Loucy (cell line): Measurements from ENCODE around the gene PBOV1.

Source experiments
- H2AFZ ChIP-seq: fragments of 200-600 bp; sonication (generic); 2 replicates; pipeline ENCODE4 v1.6.0; 2016; ENCODE audit warnings: antibody characterized with exemption, mild to moderate bottlenecking, low read length, moderate library complexity
- H3F3A ChIP-seq: fragments of 200-600 bp; 2 replicates; pipeline ENCODE4 v1.6.0; 2016; ENCODE audit warnings: antibody characterized with exemption, low read depth, mild to moderate bottlenecking
- H3K27me3 ChIP-seq: fragments of 200-600 bp; sonication (generic); 2 replicates; pipeline ENCODE4 v1.6.1; 2014; ENCODE audit warnings: low read length, mild to moderate bottlenecking; ENCODE audit not compliant: insufficient read depth, poor library complexity, severe bottlenecking
- H3K36me3 ChIP-seq: fragments of 200-600 bp; sonication (generic); 2 replicates; pipeline ENCODE4 v1.6.1; 2016; ENCODE audit warnings: low read length; ENCODE audit not compliant: insufficient read depth
- H3K4me1 ChIP-seq: fragments of 200-600 bp; sonication (generic); 2 replicates; pipeline ENCODE4 v1.5.1; 2014; ENCODE audit warnings: low read length, mild to moderate bottlenecking; ENCODE audit not compliant: insufficient read depth, poor library complexity, severe bottlenecking
- H3K4me2 ChIP-seq: fragments of 200-600 bp; sonication (generic); 2 replicates; pipeline ENCODE4 v1.6.0; 2014; ENCODE audit warnings: antibody characterized with exemption, low read length, low read depth, mild to moderate bottlenecking; ENCODE audit not compliant: poor library complexity, severe bottlenecking
- H3K4me3 ChIP-seq: fragments of 200-600 bp; sonication (generic); 2 replicates; pipeline ENCODE4 v1.5.1; 2014; ENCODE audit warnings: low read length, mild to moderate bottlenecking, mixed read lengths; ENCODE audit not compliant: poor library complexity, severe bottlenecking
- H3K79me2 ChIP-seq: fragments of 200-600 bp; sonication (generic); 2 replicates; pipeline ENCODE4 v1.6.1; 2014; ENCODE audit warnings: low read length; ENCODE audit not compliant: insufficient read depth
- H3K9ac ChIP-seq: fragments of 200-600 bp; sonication (generic); 2 replicates; pipeline ENCODE4 v1.6.0; 2014; ENCODE audit warnings: mild to moderate bottlenecking, low read depth, low read length, moderate library complexity; ENCODE audit not compliant: poor library complexity, severe bottlenecking
- H3K9me2 ChIP-seq: fragments of 200-600 bp; sonication (generic); replicated peaks from 2 replicates; pipeline ENCODE4 v1.6.1; 2016; ENCODE audit warnings: low read depth, low read length, mixed read lengths
- H3K9me3 ChIP-seq: fragments of 200-600 bp; sonication (generic); 2 replicates; pipeline ENCODE4 v1.6.1; 2014; ENCODE audit warnings: mild to moderate bottlenecking, antibody characterized with exemption, low read length, low read depth; ENCODE audit not compliant: insufficient read depth
- H4K20me1 ChIP-seq: fragments of 200-600 bp; sonication (generic); 2 replicates; pipeline ENCODE4 v1.6.0; 2014; ENCODE audit warnings: antibody characterized with exemption, low read length, mild to moderate bottlenecking; ENCODE audit not compliant: insufficient read depth, poor library complexity, severe bottlenecking
- EZH2phosphoT487 ChIP-seq: fragments of 200-600 bp; IDR thresholded peaks from 2 replicates; pipeline ENCODE4 v1.6.1; 2018; ENCODE audit warnings: antibody characterized with exemption, mild to moderate bottlenecking, moderate library complexity, borderline replicate concordance
- TF ChIP-seq, protein P1 (sequence below): fragments of 200-600 bp; sonication (generic); conservative IDR thresholded peaks from 2 replicates; pipeline ENCODE4 v1.5.1; 2014; ENCODE audit warnings: mild to moderate bottlenecking, antibody characterized with exemption, low read length

Gene PBOV1

DNA sequence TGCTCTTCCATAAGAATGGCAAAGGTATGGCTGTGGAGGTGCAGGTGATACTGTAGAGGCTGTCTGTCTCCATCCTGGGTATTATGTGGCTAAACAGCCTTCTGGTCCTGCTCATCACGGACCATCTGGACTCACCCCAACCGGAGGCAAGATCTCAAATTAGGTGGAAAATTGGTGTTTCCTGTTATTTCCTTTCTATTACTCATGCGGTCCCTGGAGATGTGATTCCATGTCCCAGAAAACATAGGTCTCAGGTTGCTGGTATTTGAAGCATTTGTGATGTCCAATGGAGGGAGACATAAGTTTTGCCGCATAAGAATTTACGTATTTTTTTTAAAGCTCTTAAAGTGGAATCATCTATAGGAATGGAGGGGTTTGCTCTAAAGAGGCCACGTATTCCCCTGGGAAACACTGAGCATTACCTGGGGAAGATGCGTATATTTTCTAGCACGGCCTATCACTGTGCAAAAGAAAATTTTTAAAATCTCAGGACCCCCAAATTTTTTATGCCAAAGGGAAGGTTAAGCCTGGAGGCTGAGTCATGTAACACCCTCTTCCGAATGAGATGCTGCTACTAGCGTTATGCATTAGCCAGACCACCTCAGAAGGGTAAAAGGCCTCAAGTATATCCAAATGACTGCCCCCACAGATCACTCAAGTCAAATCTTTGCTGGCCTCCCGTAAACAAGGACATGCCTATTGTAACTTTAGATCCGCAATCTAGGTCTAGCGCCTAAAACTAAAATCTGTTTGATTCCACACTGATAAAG lies 22.4 kb upstream of the PBOV1 start:
- Histone ChIP-seq H3K79me2 (no peaks in the 10 kb centered on the region), H3K27me3 (no peaks in the 10 kb centered on the region), H3K4me2 (no peak overlapping the region), H3K9ac (no peak overlapping the region), H4K20me1 (no peaks in the 10 kb centered on the region), H3K9me3 (no peaks in the 10 kb centered on the region), H3F3A (no peaks in the 10 kb centered on the region), H3K9me2 (no peaks in the 10 kb centered on the region), H3K4me3 (no peak overlapping the region), H3K4me1 (no peaks in the 10 kb centered on the region), H3K36me3 (no peaks in the 10 kb centered on the region), H2AFZ (no peak overlapping the region)
- TF ChIP-seq EZH2phosphoT487, result no peak
- TF ChIP-seq, protein P1, sequence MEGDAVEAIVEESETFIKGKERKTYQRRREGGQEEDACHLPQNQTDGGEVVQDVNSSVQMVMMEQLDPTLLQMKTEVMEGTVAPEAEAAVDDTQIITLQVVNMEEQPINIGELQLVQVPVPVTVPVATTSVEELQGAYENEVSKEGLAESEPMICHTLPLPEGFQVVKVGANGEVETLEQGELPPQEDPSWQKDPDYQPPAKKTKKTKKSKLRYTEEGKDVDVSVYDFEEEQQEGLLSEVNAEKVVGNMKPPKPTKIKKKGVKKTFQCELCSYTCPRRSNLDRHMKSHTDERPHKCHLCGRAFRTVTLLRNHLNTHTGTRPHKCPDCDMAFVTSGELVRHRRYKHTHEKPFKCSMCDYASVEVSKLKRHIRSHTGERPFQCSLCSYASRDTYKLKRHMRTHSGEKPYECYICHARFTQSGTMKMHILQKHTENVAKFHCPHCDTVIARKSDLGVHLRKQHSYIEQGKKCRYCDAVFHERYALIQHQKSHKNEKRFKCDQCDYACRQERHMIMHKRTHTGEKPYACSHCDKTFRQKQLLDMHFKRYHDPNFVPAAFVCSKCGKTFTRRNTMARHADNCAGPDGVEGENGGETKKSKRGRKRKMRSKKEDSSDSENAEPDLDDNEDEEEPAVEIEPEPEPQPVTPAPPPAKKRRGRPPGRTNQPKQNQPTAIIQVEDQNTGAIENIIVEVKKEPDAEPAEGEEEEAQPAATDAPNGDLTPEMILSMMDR, result no peak

DNA sequence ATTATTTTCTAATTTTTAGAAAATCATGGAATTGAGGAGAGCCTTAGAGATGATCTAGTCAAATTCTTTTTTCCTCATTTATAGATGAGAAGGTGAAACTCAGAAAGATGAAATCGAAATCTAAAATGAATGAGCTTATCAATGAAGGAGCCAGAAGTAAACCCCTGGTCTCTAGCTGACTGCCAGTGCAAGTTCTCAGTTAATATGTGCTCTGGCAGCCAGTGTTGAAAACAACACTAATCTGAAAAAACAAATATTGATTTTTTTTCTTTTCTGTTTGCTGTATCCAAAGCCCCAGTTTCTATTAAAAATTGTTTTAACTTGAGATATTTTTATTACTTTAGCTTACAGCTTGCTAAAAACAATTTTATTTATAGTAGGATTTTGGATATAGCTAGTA lies 21.5 kb upstream of the PBOV1 start:
- H3K9me2 ChIP-seq, result no peaks in the 10 kb centered on the region
- no peaks in the 10 kb centered on the region for H3K27me3 ChIP-seq
- no peak overlapping the region for H3K4me3 ChIP-seq
- no peak overlapping the region for H2AFZ ChIP-seq
- no peaks in the 10 kb centered on the region for H3K9me3 ChIP-seq
- H3K36me3 ChIP-seq, result no peaks in the 10 kb centered on the region
- H3K79me2 ChIP-seq, result no peaks in the 10 kb centered on the region
- no peak for TF ChIP-seq EZH2phosphoT487
- TF ChIP-seq, protein P1, result no peak
- H3F3A ChIP-seq, result no peaks in the 10 kb centered on the region
- no peak overlapping the region for H3K9ac ChIP-seq
- H3K4me2 ChIP-seq, result no peak overlapping the region
- H3K4me1 ChIP-seq, result no peaks in the 10 kb centered on the region
- no peaks in the 10 kb centered on the region for H4K20me1 ChIP-seq

DNA sequence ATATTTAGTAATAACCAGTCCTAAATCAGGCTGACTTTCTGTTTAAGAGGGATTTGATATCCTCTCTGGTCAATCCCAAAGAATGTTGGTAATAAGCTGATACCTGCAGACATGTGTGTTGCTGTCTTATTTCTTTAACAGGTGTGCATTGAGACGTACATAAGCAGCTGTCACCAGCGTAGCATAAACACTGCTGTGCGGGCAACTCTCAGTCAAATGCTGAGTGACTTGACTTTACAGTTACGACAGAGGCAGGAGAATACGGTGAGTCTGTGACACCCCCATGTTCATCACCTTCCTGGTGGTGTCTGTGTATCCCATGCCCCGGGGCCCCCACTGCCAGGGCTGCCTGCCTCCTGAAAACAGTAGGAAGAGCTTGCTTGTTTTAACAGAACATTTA lies 20.1 kb upstream of the PBOV1 start:
- Histone ChIP-seq H3K36me3 (no peaks in the 10 kb centered on the region), H3F3A (no peaks in the 10 kb centered on the region), H3K4me2 (no peak overlapping the region), H3K9me3 (no peaks in the 10 kb centered on the region), H2AFZ (no peak overlapping the region), H3K9ac (no peak overlapping the region), H4K20me1 (no peaks in the 10 kb centered on the region), H3K4me3 (no peak overlapping the region), H3K9me2 (no peaks in the 10 kb centered on the region), H3K79me2 (no peaks in the 10 kb centered on the region), H3K4me1 (no peaks in the 10 kb centered on the region), H3K27me3 (no peaks in the 10 kb centered on the region)
- TF ChIP-seq EZH2phosphoT487, result no peak
- TF ChIP-seq, protein P1, result no peak
